VCaP (cell line): Measurements from ENCODE around the gene TENM3.
"Not testable (repeated sequence)": the region's sequence is repeated elsewhere in the genome, so short reads cannot be mapped to it uniquely, and the experiment has no call there.

Experiments used
- H3K27ac ChIP-seq: fragments of 450-650 bp; 2 replicates; pipeline ENCODE4 v1.5.1; 2017
- CTCF ChIP-seq: fragments of 450-650 bp; conservative IDR thresholded peaks from 2 replicates; pipeline ENCODE4 v1.5.1; 2017; ENCODE audit warnings: mild to moderate bottlenecking, moderate library complexity

The TENM3 gene

GRCh38 chr4:182243204-182243603, at the start of gene TENM3:
TSS of gene TENM3 (plus strand) at chr4:182243402. CDS start at chr4:182324021, 80,619 bp downstream.
- H3K27ac ChIP-seq = not testable (repeated sequence)

GRCh38 chr4:182194091-182194824, 48.9 kb upstream of the TENM3 start:
- no peak overlapping the region for H3K27ac ChIP-seq
- no peak for TF ChIP-seq CTCF

GRCh38 chr4:182197611-182198010, 45.6 kb upstream of the TENM3 start:
- no peak overlapping the region for H3K27ac ChIP-seq
- TF ChIP-seq CTCF = no peak

- no peak overlapping the region for H3K27ac ChIP-seq
- no peak for TF ChIP-seq CTCF
These were observed 41.3 kb upstream of the TENM3 start for GRCh38 chr4:182201871-182202270.

GRCh38 chr4:182202650-182203049, 40.6 kb upstream of the TENM3 start:
- TF ChIP-seq CTCF = no peak
- H3K27ac ChIP-seq = no peak overlapping the region

- H3K27ac ChIP-seq = no peak overlapping the region
- TF ChIP-seq CTCF = no peak
These were observed 39.3 kb upstream of the TENM3 start for GRCh38 chr4:182203872-182204411.

- H3K27ac ChIP-seq = no peak overlapping the region
- no peak for TF ChIP-seq CTCF
These were observed 37.9 kb upstream of the TENM3 start for GRCh38 chr4:182205306-182205705.

GRCh38 chr4:182206266-182206665, 36.9 kb upstream of the TENM3 start:
- no peak for TF ChIP-seq CTCF
- H3K27ac ChIP-seq = no peak overlapping the region
